M059J (cell line): Measurements from ENCODE around the gene KREMEN1. TPM values are rescaled to one million over a fixed set of nuclear protein-coding genes. Genes with fewer than 3 reads are reported as not detected.

ENCODE experiments used
- DNase-seq: peaks from one replicate; pipeline ENCODE4 v3.0.0-alpha.2; 2012; ENCODE audit warnings: low read depth
- total RNA-seq: library from RNA; depleted of rRNA; stranded (reverse); fragments of >200 nt; shearing (Covaris generic); gene quantifications from 2 replicates; pipeline ENCODE4 v1.2.3, GENCODE V29; 2014

The KREMEN1 gene
- total RNA-seq, 1 experiment from 2014 or later = 3.7 TPM

DNA sequence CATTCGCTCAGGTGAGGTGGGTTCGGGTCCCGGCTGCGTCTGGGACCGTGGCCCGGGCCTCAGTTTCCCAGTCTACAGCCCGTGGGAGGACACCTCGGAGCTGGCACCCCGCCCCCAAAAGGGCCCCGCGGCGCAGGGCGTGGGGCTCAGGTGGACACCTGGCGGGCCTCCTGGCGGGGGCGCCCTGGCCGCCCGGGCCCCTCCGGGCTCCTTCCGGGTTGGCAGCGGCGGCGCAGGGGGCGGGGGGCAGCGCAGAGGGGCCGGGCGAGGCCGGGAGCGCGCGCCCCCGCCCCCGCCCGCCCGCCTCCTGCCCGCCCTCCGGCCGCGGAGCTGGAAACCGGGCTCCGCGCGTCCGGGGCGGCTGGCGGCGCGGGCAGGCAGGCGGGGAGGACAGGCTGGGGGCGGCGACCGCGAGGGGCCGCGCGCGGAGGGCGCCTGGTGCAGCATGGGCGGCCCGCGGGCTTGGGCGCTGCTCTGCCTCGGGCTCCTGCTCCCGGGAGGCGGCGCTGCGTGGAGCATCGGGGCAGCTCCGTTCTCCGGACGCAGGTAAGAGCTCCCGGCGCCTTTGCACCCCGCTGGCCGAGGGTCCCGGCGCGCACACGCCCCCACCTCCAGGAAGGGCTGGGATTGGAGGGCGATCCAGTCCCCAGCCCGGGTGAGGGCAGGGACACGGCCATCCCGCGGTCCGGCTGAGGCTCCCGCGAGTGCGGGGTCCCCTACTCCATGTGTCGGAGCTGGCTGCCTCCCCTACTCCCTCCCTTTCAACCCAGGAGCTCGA lies 132.9 kb downstream of the KREMEN1 start, which contains the start of gene EMID1:
EMID1 (plus strand) TSS at position 303 of the 778 bp plus-strand sequence; CDS start at position 446, 143 bp downstream.
- no peak for DNase-seq

DNA sequence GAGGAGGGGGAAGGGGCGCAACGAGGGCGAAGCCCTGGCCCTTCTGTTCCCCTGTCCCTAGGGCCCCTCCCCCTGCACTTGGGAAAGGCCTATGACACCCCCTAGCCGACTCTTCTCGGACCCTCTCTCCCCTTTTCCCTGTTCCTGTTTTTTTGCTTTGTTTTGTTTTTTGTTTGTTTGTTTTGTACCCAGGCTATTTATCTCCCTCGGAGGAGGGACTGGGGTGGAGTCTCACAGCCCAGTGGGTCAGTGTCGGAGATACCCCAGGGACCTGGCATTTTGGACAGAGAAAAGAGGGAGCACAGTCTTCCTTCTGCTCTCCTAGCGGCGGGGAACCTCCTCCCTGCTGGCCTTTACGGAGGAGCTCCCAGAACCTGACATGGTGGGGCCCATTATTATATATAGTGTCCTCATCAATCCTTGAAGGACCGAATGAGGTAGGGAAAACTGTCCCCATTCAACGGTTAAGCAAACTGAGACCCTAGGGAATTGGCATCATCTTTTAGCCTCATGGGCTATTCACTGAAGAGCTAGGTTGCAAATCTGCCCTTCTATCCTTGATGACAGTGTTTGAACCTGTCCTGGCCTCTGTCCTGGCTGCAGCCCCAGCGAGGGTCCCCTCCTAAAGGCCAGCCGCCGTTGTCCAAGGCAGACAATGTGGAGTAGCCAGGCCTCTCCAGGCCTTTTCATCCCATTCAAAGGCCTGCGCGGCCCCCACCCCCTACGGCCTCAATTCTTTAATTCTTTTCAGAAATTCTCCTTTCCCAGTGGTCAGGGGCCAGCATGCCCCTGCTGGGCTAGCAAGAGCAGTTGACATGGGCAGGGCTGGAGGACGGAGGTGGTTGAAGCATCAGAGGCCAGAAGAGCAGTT lies 133.8 kb downstream of the KREMEN1 start:
- DNase-seq = no peak

GRCh38 chr22:29207243-29207550 lies 134.4 kb downstream of the KREMEN1 start:
- DNase-seq = no peak

- no peak for DNase-seq
Observed at GRCh38 chr22:29207562-29208501, 135.0 kb downstream of the KREMEN1 start.

- no peak for DNase-seq
Observed at GRCh38 chr22:29208502-29208862, 135.6 kb downstream of the KREMEN1 start.

GRCh38 chr22:29208879-29209623 lies 136.2 kb downstream of the KREMEN1 start:
- DNase-seq = no peak

- DNase-seq = no peak
Observed at GRCh38 chr22:29209624-29209929, 136.7 kb downstream of the KREMEN1 start.

- no peak for DNase-seq
Observed at GRCh38 chr22:29211066-29211465, 138.2 kb downstream of the KREMEN1 start.

- DNase-seq = no peak
Observed at GRCh38 chr22:29211466-29211865, 138.6 kb downstream of the KREMEN1 start.

DNA sequence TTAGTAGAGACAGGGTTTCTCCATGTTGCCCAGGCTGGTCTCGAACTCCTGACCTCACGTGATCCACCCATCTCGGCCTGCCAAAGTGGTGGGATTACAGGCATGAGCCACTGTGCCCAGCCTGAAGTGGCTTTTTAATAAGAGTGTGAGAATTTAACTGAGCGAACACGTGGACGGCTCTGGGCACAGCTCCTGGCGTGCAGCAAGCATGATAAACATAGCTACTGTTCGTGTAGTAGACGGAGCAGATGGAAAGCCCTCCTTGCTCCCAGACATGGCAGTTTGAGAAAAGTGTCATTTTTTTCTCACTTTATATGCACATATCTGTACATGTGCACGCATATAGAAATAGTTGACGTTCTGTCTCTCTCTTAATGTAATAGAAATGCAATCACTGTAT lies 139.9 kb downstream of the KREMEN1 start:
- no peak for DNase-seq

DNA sequence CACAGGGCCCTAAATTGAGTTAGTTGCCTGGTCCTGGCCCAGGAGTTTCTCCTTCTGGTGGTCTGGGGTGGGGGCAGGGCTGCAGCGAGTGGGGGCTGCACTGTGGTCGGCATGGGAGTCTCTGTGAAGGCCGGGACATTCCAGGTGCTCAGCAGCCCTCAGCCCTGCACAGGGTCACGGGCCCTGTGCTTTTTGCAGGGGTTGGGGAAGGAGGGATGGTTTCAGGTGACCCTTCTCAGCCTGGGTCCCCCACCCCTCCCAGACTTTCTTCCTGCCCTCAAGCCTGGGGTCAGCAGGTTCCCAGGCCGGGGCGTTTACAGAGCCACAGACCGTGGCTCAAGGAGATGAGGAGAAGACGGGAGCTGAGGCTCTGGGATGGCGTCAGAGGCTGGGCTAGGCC lies 140.7 kb downstream of the KREMEN1 start:
- no peak for DNase-seq

GRCh38 chr22:29214232-29214631 lies 141.4 kb downstream of the KREMEN1 start:
- DNase-seq = no peak

DNA sequence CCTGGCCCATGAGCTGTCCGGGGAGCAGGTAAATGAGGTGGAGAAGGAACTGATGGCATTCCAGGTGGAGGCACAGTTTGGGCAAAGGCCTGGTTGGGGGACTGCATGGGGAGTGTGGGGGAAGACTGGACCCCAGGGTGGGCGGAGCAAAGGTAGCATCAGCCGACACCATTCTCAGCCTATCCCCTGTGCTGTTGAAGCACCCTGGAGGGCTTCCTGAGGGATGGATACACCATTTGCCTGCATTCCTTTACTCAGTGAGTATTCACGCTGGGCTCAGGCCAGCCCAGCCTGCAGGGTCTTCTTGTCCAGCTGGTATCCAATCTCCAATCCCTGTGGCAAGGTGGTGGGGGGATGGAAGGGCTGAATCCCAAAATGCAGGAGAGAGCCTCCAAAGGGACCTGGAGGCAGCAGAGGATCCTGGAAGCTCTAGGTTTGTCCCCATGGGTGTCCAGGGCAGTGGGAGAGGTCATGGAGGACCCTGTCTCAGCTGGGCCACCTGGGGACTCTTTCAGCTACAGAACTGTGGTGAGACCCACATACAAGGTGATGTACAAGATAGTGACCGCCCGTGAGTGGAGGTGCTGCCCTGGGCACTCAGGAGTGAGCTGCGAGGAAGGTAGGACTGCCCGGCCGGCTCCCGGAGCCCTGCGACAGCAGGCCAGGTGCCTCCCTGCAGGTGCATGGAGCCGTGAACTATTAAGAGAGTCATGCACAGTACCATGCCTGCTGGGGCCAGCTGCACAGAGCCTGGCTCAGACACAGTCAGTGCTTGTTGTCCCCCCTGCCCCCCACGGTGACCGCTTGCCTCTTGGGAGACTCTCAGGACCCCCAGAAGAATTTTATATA lies 142.4 kb downstream of the KREMEN1 start:
- DNase-seq = no peak

DNA sequence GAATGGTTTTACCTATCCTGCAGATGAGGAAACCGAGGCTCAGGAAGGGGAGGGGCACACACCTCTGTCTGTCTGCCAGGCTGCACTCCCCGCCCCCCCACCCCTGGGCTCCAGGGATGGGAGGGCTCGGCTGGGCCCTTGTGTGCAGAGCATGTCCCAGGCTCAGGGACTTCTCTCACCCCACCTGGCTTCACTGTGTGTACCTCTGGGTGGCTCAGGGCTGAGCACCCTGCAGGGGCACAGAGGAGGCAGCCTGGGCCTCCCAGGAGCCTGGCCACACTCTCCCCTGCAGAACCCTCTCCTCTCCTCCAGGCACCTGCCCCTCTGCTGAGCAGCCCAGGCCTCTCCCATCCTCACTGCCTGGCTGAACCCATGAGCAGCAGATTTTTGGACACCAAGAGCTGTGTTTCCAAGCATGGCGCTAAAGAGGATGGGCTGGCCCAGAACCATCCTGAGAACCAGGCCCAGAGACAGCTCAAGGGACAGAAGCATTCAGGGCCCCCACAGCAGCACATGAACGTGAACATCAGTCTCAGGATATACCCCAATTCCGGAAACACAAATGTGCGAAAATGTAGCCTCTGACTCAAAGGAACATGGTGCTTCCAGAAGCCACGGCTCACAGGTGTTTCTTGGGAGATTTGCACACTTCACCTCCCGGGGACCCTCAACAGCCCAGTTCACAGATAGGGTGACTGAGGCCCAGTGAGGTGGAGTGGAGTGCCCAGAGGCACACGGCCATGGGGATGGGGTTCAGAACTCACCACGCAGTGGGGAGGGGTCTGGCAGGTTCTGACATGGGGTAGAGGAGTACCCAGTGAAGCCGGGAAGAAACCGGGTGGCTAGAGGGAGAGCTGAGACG lies 143.4 kb downstream of the KREMEN1 start:
- DNase-seq = no peak

DNA sequence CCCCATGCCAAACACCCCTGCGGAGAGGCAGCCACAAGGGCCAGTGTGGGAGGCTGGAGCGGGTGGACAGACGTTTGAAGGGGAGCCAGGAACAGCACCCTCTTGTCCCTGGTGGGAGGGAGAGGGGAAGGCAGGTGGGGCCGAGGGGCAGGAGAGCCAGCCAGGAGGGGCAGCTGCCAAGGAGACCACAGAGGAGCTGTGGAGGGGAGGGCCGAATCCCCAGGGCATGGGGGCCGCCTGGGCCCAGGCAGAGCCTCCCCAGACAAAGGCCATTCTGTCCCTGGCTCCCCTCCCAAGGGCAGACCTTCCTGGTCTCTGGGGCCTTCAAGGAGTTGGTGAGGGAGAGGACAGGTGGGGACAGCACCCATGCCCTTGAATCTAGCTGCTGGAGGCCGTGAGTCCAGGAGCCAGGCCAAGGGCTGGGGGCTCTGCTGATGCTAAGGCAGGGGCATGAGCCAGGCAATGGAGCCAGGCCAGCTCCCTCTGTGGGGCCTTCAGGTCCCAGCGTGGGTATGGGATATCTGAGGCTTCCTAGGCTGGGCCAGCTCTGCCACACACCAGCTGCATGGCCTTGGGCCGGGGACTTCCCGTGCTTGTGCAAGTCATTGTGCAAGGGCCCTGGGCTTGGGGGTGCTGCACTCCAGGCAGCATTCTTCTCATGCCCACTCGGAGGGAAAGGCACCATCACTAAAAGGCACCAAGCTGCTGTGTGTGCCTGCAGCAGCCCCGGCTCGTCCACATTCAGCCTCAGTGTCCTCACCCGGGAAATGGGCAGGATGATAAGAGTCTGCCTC lies 144.2 kb downstream of the KREMEN1 start:
- peak; percentile 26 for DNase-seq
